Sigmoid colon (tissue), 4 donors: ENCODE measurements around the gene FGF14.

Source experiments
- CTCF ChIP-seq, 4 experiments: fragments of 450-650 bp in 3 of 4; fragments of 200-600 bp in 1 of 4; IDR thresholded peaks; one replicate each; pipeline ENCODE4 v1.5.1; 2016 to 2019; ENCODE audit warnings: antibody characterized with exemption in 4 of 4, mild to moderate bottlenecking in 3 of 4, moderate library complexity in 2 of 4
- EP300 ChIP-seq, 4 donors: sonication (generic); formaldehyde crosslinking; IDR thresholded peaks; one replicate each; pipeline ENCODE4 v1.6.1; 2017; ENCODE audit warnings: antibody characterized with exemption in 4 of 4
- POLR2A ChIP-seq, 2 donors: fragments of 450-650 bp; IDR thresholded peaks; one replicate each; pipeline ENCODE4 v1.6.1; 2016; ENCODE audit warnings: antibody characterized with exemption in 2 of 2, mild to moderate bottlenecking in 2 of 2, moderate library complexity in 2 of 2
- POLR2AphosphoS5 ChIP-seq, 4 donors: sonication (generic); formaldehyde crosslinking; IDR thresholded peaks; one replicate each; pipeline ENCODE4 v1.6.1; 2017; ENCODE audit warnings: antibody characterized with exemption in 4 of 4

- peak; percentile 48 to 88 (median 59) for TF ChIP-seq CTCF (IDR thresholded peaks at IDR 0.05)
- no peak for TF ChIP-seq EP300 (IDR thresholded peaks at IDR 0.05)
- no peak for TF ChIP-seq POLR2A (IDR thresholded peaks at IDR 0.05)
- peak in 3 of 4 donors; percentile 34 to 86 (median 69) for TF ChIP-seq POLR2AphosphoS5 (IDR thresholded peaks at IDR 0.05)
Measured at GRCh38 chr13:101942038-101942437, 459.8 kb downstream of the FGF14 start.
